T47D (cell line): ENCODE results near the gene FBXO42.

ENCODE experiments used
- DNase-seq, 2 experiments: peaks; one replicate each; pipeline versions ENCODE4 v3.0.0 to v3.0.0-alpha.2; 2011 to 2012; ENCODE audit warnings: low read depth in 1 of 2, low spot score in 1 of 2
- JUND ChIP-seq: IDR thresholded peaks from 2 replicates; pipeline ENCODE4 v1.6.1; 2012; ENCODE audit warnings: low read depth
- in situ Hi-C: cut with HindIII; loops from 2 replicates; pipeline ENCODE4 v1.10.0; 2016; ENCODE audit warnings: low sequenced_read_pairs, low pct_unique_long_range_greater_than_20kb

Gene FBXO42

GRCh38 chr1:16202281-16203210, 149.7 kb downstream of the FBXO42 start:
- DNase-seq, result no peak
- no peak for TF ChIP-seq JUND
- in situ Hi-C loops, result no loop called here

GRCh38 chr1:16199700-16200099, 152.6 kb downstream of the FBXO42 start:
- in situ Hi-C loops, result no loop called here
- TF ChIP-seq JUND, result no peak
- DNase-seq, result no peak

GRCh38 chr1:16199157-16199501, 153.2 kb downstream of the FBXO42 start:
- in situ Hi-C loops, result no loop called here

GRCh38 chr1:16198444-16199156, 153.7 kb downstream of the FBXO42 start:
- DNase-seq, result no peak
- in situ Hi-C loops, result no loop called here
- no peak for TF ChIP-seq JUND

More at GRCh38 chr1:16199157-16199501, 153.2 kb downstream of the FBXO42 start:
- no peak for DNase-seq
- TF ChIP-seq JUND, result no peak

GRCh38 chr1:16196874-16197273, 155.4 kb downstream of the FBXO42 start:
- DNase-seq, result no peak
- TF ChIP-seq JUND, result no peak
- in situ Hi-C loops, result no loop called here
